OCI-LY1 (cell line): ENCODE data around the gene ELOF1.

ENCODE experiments used
- H2AFZ ChIP-seq: fragments of 200-600 bp; sonication (generic), shearing (Covaris generic); 2 replicates; pipeline ENCODE4 v1.6.0; 2014; ENCODE audit warnings: antibody characterized with exemption, mild to moderate bottlenecking, low read length
- H3F3A ChIP-seq: fragments of 200-600 bp; sonication (generic), shearing (Covaris generic); 2 replicates; pipeline ENCODE4 v1.6.0; 2014; ENCODE audit warnings: mild to moderate bottlenecking, antibody characterized with exemption, low read length, moderate library complexity; ENCODE audit not compliant: insufficient read depth
- H3K27ac ChIP-seq: fragments of 200-600 bp; sonication (generic); 2 replicates; pipeline ENCODE4 v1.5.1; 2014; ENCODE audit warnings: low read length, mixed run types, mild to moderate bottlenecking, low read depth; ENCODE audit not compliant: poor library complexity, severe bottlenecking
- H3K27me3 ChIP-seq: fragments of 200-600 bp; sonication (generic); 2 replicates; pipeline ENCODE4 v1.6.0; 2014; ENCODE audit warnings: antibody characterized with exemption, mild to moderate bottlenecking, low read length, moderate library complexity; ENCODE audit not compliant: insufficient read depth
- H3K36me3 ChIP-seq: fragments of 200-600 bp; sonication (generic); 2 replicates; pipeline ENCODE4 v1.6.1; 2014; ENCODE audit warnings: mild to moderate bottlenecking, antibody characterized with exemption, low read length, moderate library complexity, mixed read lengths; ENCODE audit not compliant: insufficient read depth
- H3K4me1 ChIP-seq: fragments of 200-600 bp; sonication (generic); 2 replicates; pipeline ENCODE4 v1.5.1; 2014; ENCODE audit warnings: mild to moderate bottlenecking, low read length, moderate library complexity; ENCODE audit not compliant: insufficient read depth, severe bottlenecking
- H3K4me2 ChIP-seq: fragments of 200-600 bp; sonication (generic), shearing (Covaris generic); 2 replicates; pipeline ENCODE4 v1.6.1; 2014; ENCODE audit warnings: low read length
- H3K4me3 ChIP-seq: fragments of 200-600 bp; sonication (generic); 2 replicates; pipeline ENCODE4 v1.5.1; 2014; ENCODE audit warnings: low read length, low read depth, mild to moderate bottlenecking, mixed read lengths; ENCODE audit not compliant: poor library complexity, severe bottlenecking
- H3K79me2 ChIP-seq: fragments of 200-600 bp; shearing (Covaris generic); 2 replicates; pipeline ENCODE4 v1.6.1; 2016; ENCODE audit warnings: mixed run types, low read length, mixed read lengths; ENCODE audit not compliant: insufficient read depth
- H3K9ac ChIP-seq: fragments of 200-600 bp; sonication (generic), shearing (Covaris generic); 2 replicates; pipeline ENCODE4 v1.6.1; 2014; ENCODE audit warnings: mild to moderate bottlenecking, low read length, mixed read lengths
- H3K9me2 ChIP-seq: fragments of 200-600 bp; sonication (generic), shearing (Covaris generic); 2 replicates; pipeline ENCODE4 v1.6.1; 2014; ENCODE audit warnings: low read depth, mild to moderate bottlenecking, low read length, mixed read lengths
- H3K9me3 ChIP-seq: fragments of 200-600 bp; shearing (Covaris generic); 2 replicates; pipeline ENCODE4 v1.6.1; 2014; ENCODE audit warnings: low read length, mixed read lengths
- H4K20me1 ChIP-seq: fragments of 200-600 bp; sonication (generic), shearing (Covaris generic); 2 replicates; pipeline ENCODE4 v1.6.0; 2016; ENCODE audit warnings: mild to moderate bottlenecking, low read length; ENCODE audit not compliant: insufficient read depth
- EZH2 ChIP-seq: fragments of 200-600 bp; sonication (generic), shearing (Covaris generic); IDR thresholded peaks from 2 replicates; pipeline ENCODE4 v1.8.0; 2017; ENCODE audit warnings: borderline replicate concordance, mixed run types, mild to moderate bottlenecking, antibody characterized with exemption, low read length, moderate library complexity, mixed read lengths
- TF ChIP-seq, protein P1 (sequence below): fragments of 200-600 bp; sonication (generic), shearing (Covaris generic); IDR thresholded peaks from 2 replicates; pipeline ENCODE4 v1.5.1; 2017; ENCODE audit warnings: mild to moderate bottlenecking, antibody characterized with exemption, low read length, moderate library complexity, mixed read lengths

Gene ELOF1

DNA sequence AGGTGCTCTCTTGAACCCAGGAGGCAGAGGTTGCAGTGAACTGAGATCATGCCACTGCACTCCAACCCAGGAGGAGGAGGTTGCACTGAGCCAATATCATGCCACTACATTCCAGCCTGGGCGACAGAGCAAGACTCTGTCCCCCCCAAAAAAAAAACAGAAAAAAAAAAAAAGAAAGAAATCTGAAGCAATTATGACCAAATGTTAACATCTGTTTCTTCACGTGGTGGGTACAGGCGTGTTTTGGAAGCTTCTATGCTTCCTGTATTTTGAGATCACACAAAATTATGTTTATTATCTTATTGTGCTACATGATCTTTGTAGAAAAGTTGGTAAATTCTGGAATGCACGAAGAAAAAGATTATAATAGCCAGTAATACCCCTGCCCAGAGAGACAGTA lies 21.1 kb upstream of the ELOF1 start:
- H3K27ac ChIP-seq: peak overlapping the region; percentile 89
- H3K36me3 ChIP-seq: no peaks in the 10 kb centered on the region
- H3K4me2 ChIP-seq: no peak overlapping the region
- peaks cover 52% of the 10 kb centered on the region for H3K4me1 ChIP-seq
- H3K9ac ChIP-seq: no peak overlapping the region
- H3K4me3 ChIP-seq: no peak overlapping the region
- H3F3A ChIP-seq: no peaks in the 10 kb centered on the region
- TF ChIP-seq, protein P1, sequence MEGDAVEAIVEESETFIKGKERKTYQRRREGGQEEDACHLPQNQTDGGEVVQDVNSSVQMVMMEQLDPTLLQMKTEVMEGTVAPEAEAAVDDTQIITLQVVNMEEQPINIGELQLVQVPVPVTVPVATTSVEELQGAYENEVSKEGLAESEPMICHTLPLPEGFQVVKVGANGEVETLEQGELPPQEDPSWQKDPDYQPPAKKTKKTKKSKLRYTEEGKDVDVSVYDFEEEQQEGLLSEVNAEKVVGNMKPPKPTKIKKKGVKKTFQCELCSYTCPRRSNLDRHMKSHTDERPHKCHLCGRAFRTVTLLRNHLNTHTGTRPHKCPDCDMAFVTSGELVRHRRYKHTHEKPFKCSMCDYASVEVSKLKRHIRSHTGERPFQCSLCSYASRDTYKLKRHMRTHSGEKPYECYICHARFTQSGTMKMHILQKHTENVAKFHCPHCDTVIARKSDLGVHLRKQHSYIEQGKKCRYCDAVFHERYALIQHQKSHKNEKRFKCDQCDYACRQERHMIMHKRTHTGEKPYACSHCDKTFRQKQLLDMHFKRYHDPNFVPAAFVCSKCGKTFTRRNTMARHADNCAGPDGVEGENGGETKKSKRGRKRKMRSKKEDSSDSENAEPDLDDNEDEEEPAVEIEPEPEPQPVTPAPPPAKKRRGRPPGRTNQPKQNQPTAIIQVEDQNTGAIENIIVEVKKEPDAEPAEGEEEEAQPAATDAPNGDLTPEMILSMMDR: no peak
- no peaks in the 10 kb centered on the region for H3K9me3 ChIP-seq
- H3K79me2 ChIP-seq: no peaks in the 10 kb centered on the region
- H3K9me2 ChIP-seq: no peaks in the 10 kb centered on the region
- no peaks in the 10 kb centered on the region for H3K27me3 ChIP-seq
- H2AFZ ChIP-seq: no peak overlapping the region
- H4K20me1 ChIP-seq: no peaks in the 10 kb centered on the region

DNA sequence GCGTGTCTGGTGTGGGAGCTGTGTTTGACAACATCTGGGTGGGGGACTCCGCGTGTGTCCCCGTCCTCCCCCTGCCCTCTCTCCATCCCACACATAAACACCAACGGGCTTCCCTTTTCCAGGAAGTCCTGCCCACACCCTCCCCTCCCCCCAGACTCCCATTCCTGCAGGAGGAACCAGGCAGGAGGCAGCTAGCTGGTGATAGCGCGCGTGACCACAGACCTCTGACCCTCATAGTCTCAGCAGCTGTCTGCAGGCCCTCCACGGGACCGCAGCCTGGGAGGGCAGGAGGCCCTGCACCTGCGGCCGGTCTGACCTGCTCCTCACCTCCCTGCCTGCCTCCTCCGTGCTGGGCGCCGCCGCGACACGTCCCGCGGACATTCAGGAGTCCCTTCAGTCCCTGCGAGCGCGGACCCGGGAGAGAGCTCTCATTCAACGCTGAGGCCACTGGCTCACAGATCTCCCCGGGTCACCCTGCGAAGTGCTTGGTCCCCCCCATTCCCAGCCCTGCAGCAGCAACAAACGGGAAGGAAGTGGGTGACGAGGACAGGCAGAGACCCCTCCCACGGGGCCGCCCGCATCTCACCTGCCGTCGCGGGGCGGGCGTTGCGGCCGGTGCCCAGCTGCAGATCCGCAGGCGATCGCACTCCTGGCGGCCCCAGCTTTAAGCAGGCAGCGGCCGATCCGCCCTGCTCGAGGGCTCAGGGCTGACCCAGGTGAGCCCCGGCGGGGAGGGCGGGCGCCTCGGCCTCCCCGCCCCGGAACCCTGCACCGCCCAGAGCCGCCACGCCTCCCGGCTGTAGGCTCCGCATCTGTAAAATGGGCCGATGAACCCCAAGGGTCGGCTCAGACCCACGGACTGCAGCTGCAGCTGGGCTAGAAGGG lies 19.5 kb upstream of the ELOF1 start:
- Histone ChIP-seq H3F3A (no peaks in the 10 kb centered on the region), H3K9me2 (no peaks in the 10 kb centered on the region), H3K27ac (peak overlapping the region; percentile 2), H3K4me1 (peaks cover 45% of the 10 kb centered on the region), H3K9me3 (no peaks in the 10 kb centered on the region), H3K79me2 (no peaks in the 10 kb centered on the region), H3K4me3 (peak overlapping the region; percentile 55), H3K36me3 (no peaks in the 10 kb centered on the region), H3K27me3 (no peaks in the 10 kb centered on the region), H2AFZ (no peak overlapping the region), H4K20me1 (no peaks in the 10 kb centered on the region), H3K9ac (peak overlapping the region; percentile 45; the same call in 1 of the 2 replicates), H3K4me2 (peak overlapping the region; percentile 62)
- TF ChIP-seq, protein P1: no peak
- TF ChIP-seq EZH2: no peak

DNA sequence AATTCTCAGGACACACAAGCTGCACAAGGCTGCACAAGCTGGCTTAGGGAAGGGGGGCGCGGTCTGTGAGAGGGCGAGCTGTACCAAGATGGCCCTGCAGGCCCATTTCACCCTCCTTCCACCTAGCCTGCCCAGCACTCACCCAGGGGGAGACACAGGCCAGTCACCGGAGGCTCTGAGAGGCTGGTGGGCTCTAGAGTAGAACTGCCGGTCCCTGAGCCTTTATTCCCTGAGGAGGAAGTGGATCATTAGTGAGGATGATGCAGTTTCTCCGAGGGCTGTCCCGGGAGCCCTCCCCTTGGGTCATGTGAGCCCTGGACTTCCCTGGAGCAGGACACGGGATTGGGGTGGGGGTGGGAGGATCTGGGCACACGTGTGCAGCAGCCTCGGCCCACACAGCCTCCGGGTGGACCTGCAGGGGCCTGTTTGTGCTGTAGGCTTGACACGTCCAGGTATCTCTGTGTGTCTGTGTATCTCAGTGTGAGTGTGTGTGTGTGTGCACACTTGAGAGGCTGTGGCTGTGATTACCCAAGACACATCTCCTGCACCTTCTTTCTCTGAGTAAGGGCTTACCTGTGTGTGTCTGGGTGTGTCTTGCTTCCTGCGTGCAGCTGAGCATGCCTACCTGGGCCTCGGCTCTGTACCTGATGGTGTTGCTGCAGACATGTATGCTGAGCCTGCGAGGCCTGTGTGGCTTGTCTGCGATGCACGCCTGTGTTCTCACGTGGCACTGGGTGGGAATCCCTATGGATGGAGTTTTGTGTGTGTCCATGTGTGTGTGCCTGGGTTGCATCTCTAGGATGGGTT lies 18.6 kb upstream of the ELOF1 start, which contains the start of gene ACP5:
ACP5 (minus strand) TSS at position 195 of the 807 bp plus-strand sequence. CDS start 328 bp downstream, outside the sequence.
- H3K9me2 ChIP-seq: no peaks in the 10 kb centered on the region
- no peaks in the 10 kb centered on the region for H3K79me2 ChIP-seq
- H3K27me3 ChIP-seq: no peaks in the 10 kb centered on the region
- peak within 1 kb of the TSS; percentile 2 for H3K27ac ChIP-seq
- H3K9me3 ChIP-seq: no peaks in the 10 kb centered on the region
- peaks cover 42% of the 10 kb centered on the region for H3K4me1 ChIP-seq
- H3K4me2 ChIP-seq: peak within 1 kb of the TSS; percentile 62
- no peak for TF ChIP-seq EZH2
- TF ChIP-seq, protein P1: no peak
- peak within 1 kb of the TSS; percentile 45; the same call in 1 of the 2 replicates for H3K9ac ChIP-seq
- no peaks in the 10 kb centered on the region for H3K36me3 ChIP-seq
- H4K20me1 ChIP-seq: no peaks in the 10 kb centered on the region
- H3K4me3 ChIP-seq: peak within 1 kb of the TSS; percentile 55
- H2AFZ ChIP-seq: no peak within 1 kb of the TSS
- no peaks in the 10 kb centered on the region for H3F3A ChIP-seq
